Right lobe of liver (tissue), 6 donors: ENCODE measurements around the gene PM20D1. TPM values are rescaled to one million over a fixed set of nuclear protein-coding genes. Genes with fewer than 3 reads are reported as not detected.
A peak's percentile ranks its signal among the peaks of the same experiment; 100 is the strongest.

Source experiments
- ATAC-seq, 4 donors: fragments of 200-7000 bp; cut with Tn5 transposase; one replicate each; pipeline ENCODE4 v1.9.1; 2020; ENCODE audit warnings: mild to moderate bottlenecking in 4 of 4, moderate library complexity in 4 of 4
- DNase-seq, 3 donors: peaks; one replicate each; pipeline ENCODE4 v3.0.0-alpha.2; 2020
- H3K27ac ChIP-seq, 3 donors: fragments of 200-600 bp; one replicate each; pipeline ENCODE4 v1.8.0; 2022
- H3K27me3 ChIP-seq, 2 donors: fragments of 200-600 bp; one replicate each; pipeline ENCODE4 v1.8.0; 2022
- H3K36me3 ChIP-seq, 4 donors: fragments of 200-600 bp; sonication (generic) in 1 of 4; one replicate each; pipeline versions ENCODE4 v1.5.1 to v1.8.0; 2017 to 2022; ENCODE audit warnings: control low read depth in 1 of 4
- H3K4me1 ChIP-seq, 4 donors: fragments of 200-600 bp; sonication (generic) in 1 of 4; one replicate each; pipeline versions ENCODE4 v1.5.1 to v1.8.0; 2017 to 2022; ENCODE audit warnings: control low read depth in 1 of 4
- H3K4me3 ChIP-seq, 3 donors: fragments of 200-600 bp; one replicate each; pipeline ENCODE4 v1.8.0; 2022
- H3K9me3 ChIP-seq, 4 donors: fragments of 200-600 bp; sonication (generic) in 1 of 4; one replicate each; pipeline versions ENCODE4 v1.5.1 to v1.8.0; 2017 to 2022; ENCODE audit warnings: control low read depth in 1 of 4
- CTCF ChIP-seq, 4 donors: fragments of 200-600 bp in 3 of 4; fragments of 450-650 bp in 1 of 4; IDR thresholded peaks; one replicate each; pipeline versions ENCODE4 v1.5.1 to v1.8.0; 2016 to 2022; ENCODE audit warnings: antibody characterized with exemption in 4 of 4, mild to moderate bottlenecking in 2 of 4
- POLR2A ChIP-seq: fragments of 450-650 bp; IDR thresholded peaks from one replicate; pipeline ENCODE4 v1.6.1; 2017; ENCODE audit warnings: antibody characterized with exemption, mild to moderate bottlenecking
- WGBS: methylation state at CpG from one replicate; pipeline ENCODE4 v1.1.6; 2018; ENCODE audit warnings: low coverage, low lambda C conversion rate; ENCODE audit not compliant: insufficient coverage; ENCODE audit errors: missing lambda C conversion rate; 5-methylcytosine and 5-hydroxymethylcytosine counted together
- intact Hi-C, 2 donors: fragments of 100-400 bp; cut with DNase I; formaldehyde crosslinking; loops; one replicate each; pipeline versions ENCODE4 v1.11.2 to v1.14.1; 2022
- total RNA-seq, 6 experiments: library from RNA; depleted of rRNA in 2 of 6; stranded (reverse); fragments of >200 nt in 2 of 6; fragmentation: NEBNext Ultra II Directional in 3 of 6; extraction: Animal tissue kit (Norgen Biotek cat#: 25700) in 3 of 6; gene quantifications; one replicate each; pipeline versions ENCODE4 v1.1.0 to v1.2.4, GENCODE V29; 2016 to 2023
- donor health status: DM: no; HTN: yes; CAD: no.
- donor health status: DM: no; HTN: no; CAD: no.
- donor health status: DM: no; HTN: no; CAD: no.
- donor health status: DM: no; HTN: yes; CAD: no.
- donor health status: DM: no; HTN: yes; CAD: no.

The PM20D1 gene
- total RNA-seq, 6 experiments from 2014 or later = 0.12 to 0.42 (median 0.15) TPM; not detected in 2

GRCh38 chr1:205785446-205785845 lies 64.5 kb downstream of the PM20D1 start:
- H3K27ac ChIP-seq = no peak overlapping the region
- no peak for TF ChIP-seq CTCF (IDR thresholded peaks at IDR 0.05)
- TF ChIP-seq POLR2A = no peak
- no peaks in the 10 kb centered on the region for H3K9me3 ChIP-seq
- H3K36me3 ChIP-seq = no peaks in the 10 kb centered on the region
- H3K4me1 ChIP-seq = peaks cover 0 to 7% (median 0%) of the 10 kb centered on the region in 4 donors
- DNase-seq (no peak), ATAC-seq (no peak)
- no peak overlapping the region for H3K4me3 ChIP-seq
- 90% methylated on average over 5 of the region's 9 CpGs for WGBS
- intact Hi-C loops = no loop called here
- H3K27me3 ChIP-seq = no peaks in the 10 kb centered on the region

- no peak for TF ChIP-seq CTCF (IDR thresholded peaks at IDR 0.05)
- Histone ChIP-seq H3K27me3 (no peaks in the 10 kb centered on the region), H3K4me1 (peaks cover 0 to 7% (median 0%) of the 10 kb centered on the region in 4 donors), H3K27ac (peak overlapping the region in 2 of 3 donors; percentile 27 to 48), H3K4me3 (no peak overlapping the region), H3K9me3 (no peaks in the 10 kb centered on the region), H3K36me3 (no peaks in the 10 kb centered on the region)
- DNase-seq = peak; percentile 50 to 79 (median 60)
- intact Hi-C loops = no loop called here
- ATAC-seq = peak; percentile 83 to 90 (median 87)
- 36% methylated on average over 4 of the region's 4 CpGs for WGBS
Measured at GRCh38 chr1:205783904-205784303, 66.0 kb downstream of the PM20D1 start.

DNA sequence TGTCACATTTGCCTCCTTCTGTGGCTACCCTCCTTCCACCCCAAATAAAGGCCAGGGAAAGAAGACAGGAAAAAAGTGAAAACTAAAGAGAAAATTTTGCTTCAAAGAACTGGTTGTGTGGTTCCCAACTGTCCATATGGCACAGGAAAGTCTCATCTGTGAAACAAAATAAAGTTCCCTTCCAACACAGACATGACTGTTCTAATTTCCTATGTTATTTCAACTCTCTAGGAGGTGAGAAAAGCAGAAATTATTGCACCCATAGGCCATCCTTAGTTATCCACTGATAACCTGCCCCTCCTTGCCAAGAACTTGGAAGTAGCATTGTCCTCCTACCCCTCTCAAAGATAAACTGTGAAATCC lies 66.5 kb downstream of the PM20D1 start:
- DNase-seq = no peak
- intact Hi-C loops = no loop called here
- peak in 1 of 4 donors; percentile 27 for ATAC-seq
- peaks cover 0 to 7% (median 0%) of the 10 kb centered on the region in 4 donors for H3K4me1 ChIP-seq
- no peak overlapping the region for H3K4me3 ChIP-seq
- peak overlapping the region in 2 of 3 donors; percentile 27 to 48 for H3K27ac ChIP-seq
- no peaks in the 10 kb centered on the region for H3K36me3 ChIP-seq
- H3K9me3 ChIP-seq = no peaks in the 10 kb centered on the region
- H3K27me3 ChIP-seq = no peaks in the 10 kb centered on the region
- TF ChIP-seq POLR2A (no peak), CTCF (IDR thresholded peaks at IDR 0.05) (no peak)

GRCh38 chr1:205782627-205783432 lies 67.1 kb downstream of the PM20D1 start:
- Histone ChIP-seq H3K9me3 (no peaks in the 10 kb centered on the region), H3K27me3 (no peaks in the 10 kb centered on the region), H3K4me3 (no peak overlapping the region), H3K4me1 (peaks cover 0 to 7% (median 0%) of the 10 kb centered on the region in 4 donors), H3K36me3 (no peaks in the 10 kb centered on the region), H3K27ac (peak overlapping the region in 1 of 3 donors; percentile 27)
- ATAC-seq (peak in 3 of 4 donors; percentile 17 to 35 (median 33)), DNase-seq (no peak)
- 61% methylated on average over 4 of the region's 4 CpGs for WGBS
- intact Hi-C loops = no loop called here
- TF ChIP-seq CTCF (IDR thresholded peaks at IDR 0.05) (no peak), POLR2A (no peak)
